Motor neuron (in vitro differentiated cells): ENCODE results near the gene THOC3. TPM values are rescaled to one million over a fixed set of nuclear protein-coding genes. Genes with fewer than 3 reads are reported as not detected.
A peak's percentile ranks its signal among the peaks of the same experiment; 100 is the strongest.
"Not testable (repeated sequence)": the region's sequence is repeated elsewhere in the genome, so short reads cannot be mapped to it uniquely, and the experiment has no call there.

ENCODE experiments used
- ATAC-seq, 8 experiments: fragments of 200-7000 bp; cut with Tn5 transposase; replicated peaks in 6 of 8; 2 replicates each; pipeline ENCODE4 v1.8.0; 2021; ENCODE audit warnings: mild to moderate bottlenecking in 8 of 8, moderate library complexity in 8 of 8
- H3K27ac ChIP-seq, 2 donors: fragments of 250-450 bp; sonication (Bioruptor Pico); 2 replicates each; pipeline ENCODE4 v1.9.0; 2021; ENCODE audit warnings: antibody characterized with exemption in 2 of 2, mild to moderate bottlenecking in 2 of 2, moderate library complexity in 1 of 2
- H3K4me1 ChIP-seq, 2 donors: fragments of 250-450 bp; sonication (Bioruptor Pico); replicated peaks in 1 of 2; 2 replicates each; pipeline ENCODE4 v1.6.1; 2021; ENCODE audit warnings: antibody characterized with exemption in 2 of 2, mild to moderate bottlenecking in 2 of 2, moderate library complexity in 1 of 2
- H3K4me3 ChIP-seq, 5 donors: fragments of 250-450 bp; sonication (Bioruptor Pico); 2 replicates each; pipeline ENCODE4 v1.9.0; 2021; ENCODE audit warnings: antibody characterized with exemption in 5 of 5, mild to moderate bottlenecking in 5 of 5, moderate library complexity in 4 of 5
- WGBS, 10 experiments: fragments of 450-650 bp; shearing (Covaris generic); methylation state at CpG; one replicate each; pipeline ENCODE4 v1.0.0; 2022; 5-methylcytosine and 5-hydroxymethylcytosine counted together
- in situ Hi-C, 9 experiments: fragments of 400-800 bp; cut with MboI; loops; one replicate each; pipeline ENCODE4 v1.15.0; 2021; ENCODE audit warnings: low sequenced_read_pairs in 9 of 9, low pct_unique_long_range_greater_than_20kb in 2 of 9; ENCODE audit not compliant: unreplicated experiment in 9 of 9
- total RNA-seq, 8 experiments: library from RNA; unstranded; fragments of 300-600 nt; gene quantifications; 2 replicates each; pipeline versions ENCODE4 v1.2.3 to v1.2.4, GENCODE V29; 2022

The THOC3 gene
- total RNA-seq, 8 experiments from 2014 or later: 23.5 to 69.3 (median 52.4) TPM

- H3K4me1 ChIP-seq, ATAC-seq, H3K4me3 ChIP-seq, in situ Hi-C loops, H3K27ac ChIP-seq: not testable (repeated sequence)
- WGBS, 10 experiments: 60% methylated on average over 1 of the region's 8 CpGs; no CpG with 5 or more reads in 9 of the 10 experiments
Measured at GRCh38 chr5:175962329-175962728, 5.8 kb downstream of the THOC3 start.

GRCh38 chr5:175960228-175960627, 7.9 kb downstream of the THOC3 start:
- not testable (repeated sequence) for ATAC-seq

GRCh38 chr5:175958515-175958914, 9.6 kb downstream of the THOC3 start:
- H3K27ac ChIP-seq, H3K4me3 ChIP-seq, in situ Hi-C loops, ATAC-seq, H3K4me1 ChIP-seq: not testable (repeated sequence)
- no CpG with 5 or more reads among the region's 2 CpGs for WGBS, 10 experiments

More at GRCh38 chr5:175960228-175960627, 7.9 kb downstream of the THOC3 start:
- H3K4me1 ChIP-seq, H3K27ac ChIP-seq, H3K4me3 ChIP-seq, in situ Hi-C loops: not testable (repeated sequence)
- WGBS, 10 experiments: no CpG with 5 or more reads among the region's 6 CpGs

- WGBS, 10 experiments: no CpG with 5 or more reads among the region's 6 CpGs
- H3K4me3 ChIP-seq, H3K4me1 ChIP-seq, H3K27ac ChIP-seq, ATAC-seq, in situ Hi-C loops: not testable (repeated sequence)
Measured at GRCh38 chr5:175954107-175954506, 14.0 kb downstream of the THOC3 start.

GRCh38 chr5:175952810-175953209, 15.3 kb downstream of the THOC3 start:
- H3K4me3 ChIP-seq, H3K27ac ChIP-seq, in situ Hi-C loops, ATAC-seq, H3K4me1 ChIP-seq: not testable (repeated sequence)
- WGBS, 10 experiments: no CpG with 5 or more reads among the region's 8 CpGs

- H3K4me3 ChIP-seq, in situ Hi-C loops, H3K4me1 ChIP-seq, H3K27ac ChIP-seq: not testable (repeated sequence)
- WGBS, 10 experiments: no CpG with 5 or more reads among the region's 12 CpGs
- ATAC-seq: peak; percentile 89 to 97 (median 94)
Measured at GRCh38 chr5:175951339-175951969, 16.7 kb downstream of the THOC3 start.

- H3K4me1 ChIP-seq, in situ Hi-C loops, H3K27ac ChIP-seq, H3K4me3 ChIP-seq: not testable (repeated sequence)
- WGBS, 10 experiments: no CpG with 5 or more reads among the region's 10 CpGs
- peak in 5 of 8 experiments; percentile 22 to 53 (median 43) for ATAC-seq
Measured at GRCh38 chr5:175948329-175949108, 19.6 kb downstream of the THOC3 start.

GRCh38 chr5:175943253-175943652, 24.9 kb downstream of the THOC3 start:
- in situ Hi-C loops, H3K4me3 ChIP-seq, H3K27ac ChIP-seq, H3K4me1 ChIP-seq, ATAC-seq: not testable (repeated sequence)
- no CpG with 5 or more reads among the region's 7 CpGs for WGBS, 10 experiments

GRCh38 chr5:175940632-175941031, 27.5 kb downstream of the THOC3 start:
- in situ Hi-C loops, H3K4me3 ChIP-seq, ATAC-seq, H3K27ac ChIP-seq, H3K4me1 ChIP-seq: not testable (repeated sequence)
- 90% methylated on average over 2 of the region's 2 CpGs; no CpG with 5 or more reads in 9 of the 10 experiments for WGBS, 10 experiments

- WGBS, 10 experiments: no CpG with 5 or more reads among the region's 1 CpG
- in situ Hi-C loops: not testable (repeated sequence)
Measured at GRCh38 chr5:175938489-175938888, 29.6 kb downstream of the THOC3 start.

GRCh38 chr5:175928752-175929151, 39.4 kb downstream of the THOC3 start:
- H3K4me1 ChIP-seq, ATAC-seq, in situ Hi-C loops, H3K27ac ChIP-seq, H3K4me3 ChIP-seq: not testable (repeated sequence)
- WGBS, 10 experiments: no CpG with 5 or more reads among the region's 1 CpG

More at GRCh38 chr5:175938489-175938888, 29.6 kb downstream of the THOC3 start:
- not testable (repeated sequence) for H3K4me1 ChIP-seq, H3K27ac ChIP-seq, ATAC-seq, H3K4me3 ChIP-seq

- ATAC-seq, H3K4me3 ChIP-seq, H3K27ac ChIP-seq, H3K4me1 ChIP-seq, in situ Hi-C loops: not testable (repeated sequence)
- 60 to 98% (median 81%) methylated on average over 1 to 4 of the region's 4 CpGs for WGBS, 10 experiments
Measured at GRCh38 chr5:175925106-175925505, 43.0 kb downstream of the THOC3 start.

GRCh38 chr5:175922192-175922885, 45.8 kb downstream of the THOC3 start:
- ATAC-seq: peak in 1 of 8 experiments; percentile 20
- 80 to 100% (median 96%) methylated on average over 1 to 3 of the region's 3 CpGs for WGBS, 10 experiments
- in situ Hi-C loops: no loop called here
- H3K4me1 ChIP-seq: no peaks in the 10 kb centered on the region
- no peak overlapping the region for H3K27ac ChIP-seq
- H3K4me3 ChIP-seq: no peak overlapping the region
